ENCODE results near the gene ASB15.

ASB15 gene

GRCh38 chr7:123662755-123663154 is 61.1 kb downstream of the ASB15 start:
- no peaks in the 10 kb centered on the region for H3K4me1 Mint-ChIP-seq
- H3K9me3 Mint-ChIP-seq = no peaks in the 10 kb centered on the region
- no peak for DNase-seq
- peaks cover 58% of the 10 kb centered on the region for H3K27me3 Mint-ChIP-seq
- no peak overlapping the region for H3K27ac Mint-ChIP-seq
- no peak overlapping the region for H3K4me3 Mint-ChIP-seq
- ATAC-seq = no peak

GRCh38 chr7:123663200-123663599 is 61.6 kb downstream of the ASB15 start:
- no peak overlapping the region for H3K27ac Mint-ChIP-seq
- DNase-seq (no peak), ATAC-seq (no peak)
- peaks cover 56% of the 10 kb centered on the region for H3K27me3 Mint-ChIP-seq
- H3K4me3 Mint-ChIP-seq = no peak overlapping the region
- H3K4me1 Mint-ChIP-seq = no peaks in the 10 kb centered on the region
- H3K9me3 Mint-ChIP-seq = no peaks in the 10 kb centered on the region

GRCh38 chr7:123665157-123665556 is 63.5 kb downstream of the ASB15 start:
- Mint-ChIP-seq H3K4me3 (no peak overlapping the region), H3K27ac (no peak overlapping the region), H3K27me3 (peaks cover 39% of the 10 kb centered on the region), H3K4me1 (no peaks in the 10 kb centered on the region), H3K9me3 (no peaks in the 10 kb centered on the region)
- DNase-seq (no peak), ATAC-seq (no peak)

- Mint-ChIP-seq H3K4me1 (no peaks in the 10 kb centered on the region), H3K27ac (no peak overlapping the region), H3K4me3 (no peak overlapping the region), H3K9me3 (no peaks in the 10 kb centered on the region), H3K27me3 (peaks cover 33% of the 10 kb centered on the region)
- ATAC-seq = no peak
- DNase-seq = no peak
These were observed 64.3 kb downstream of the ASB15 start for GRCh38 chr7:123665896-123666295.

- peaks cover 27% of the 10 kb centered on the region for H3K27me3 Mint-ChIP-seq
- H3K4me1 Mint-ChIP-seq = no peaks in the 10 kb centered on the region
- no peaks in the 10 kb centered on the region for H3K9me3 Mint-ChIP-seq
- DNase-seq (no peak), ATAC-seq (no peak)
- H3K4me3 Mint-ChIP-seq = no peak overlapping the region
- no peak overlapping the region for H3K27ac Mint-ChIP-seq
These were observed 64.9 kb downstream of the ASB15 start for GRCh38 chr7:123666492-123666891.

- H3K9me3 Mint-ChIP-seq = no peaks in the 10 kb centered on the region
- no peak overlapping the region for H3K27ac Mint-ChIP-seq
- peaks cover 10% of the 10 kb centered on the region for H3K27me3 Mint-ChIP-seq
- no peaks in the 10 kb centered on the region for H3K4me1 Mint-ChIP-seq
- no peak for ATAC-seq
- no peak for DNase-seq
- no peak overlapping the region for H3K4me3 Mint-ChIP-seq
These were observed 67.9 kb downstream of the ASB15 start for GRCh38 chr7:123669485-123669884.

GRCh38 chr7:123673137-123673732 is 71.6 kb downstream of the ASB15 start:
- H3K27me3 Mint-ChIP-seq = no peaks in the 10 kb centered on the region
- no peak for DNase-seq
- no peaks in the 10 kb centered on the region for H3K9me3 Mint-ChIP-seq
- peak overlapping the region in 1 of 2 donors; percentile 41 for H3K27ac Mint-ChIP-seq
- no peaks in the 10 kb centered on the region for H3K4me1 Mint-ChIP-seq
- ATAC-seq = no peak
- no peak overlapping the region for H3K4me3 Mint-ChIP-seq

GRCh38 chr7:123673752-123674398 is 72.3 kb downstream of the ASB15 start:
- DNase-seq = no peak
- H3K4me1 Mint-ChIP-seq = no peaks in the 10 kb centered on the region
- no peak overlapping the region for H3K4me3 Mint-ChIP-seq
- H3K9me3 Mint-ChIP-seq = no peaks in the 10 kb centered on the region
- ATAC-seq = no peak
- H3K27me3 Mint-ChIP-seq = no peaks in the 10 kb centered on the region
- H3K27ac Mint-ChIP-seq = no peak overlapping the region

- Mint-ChIP-seq H3K4me1 (no peaks in the 10 kb centered on the region), H3K27ac (no peak overlapping the region), H3K27me3 (no peaks in the 10 kb centered on the region), H3K4me3 (no peak overlapping the region), H3K9me3 (no peaks in the 10 kb centered on the region)
- DNase-seq (no peak), ATAC-seq (no peak)
These were observed 73.0 kb downstream of the ASB15 start for GRCh38 chr7:123674399-123675180.

- DNase-seq (no peak), ATAC-seq (no peak)
- H3K4me3 Mint-ChIP-seq = no peak overlapping the region
- no peaks in the 10 kb centered on the region for H3K9me3 Mint-ChIP-seq
- H3K4me1 Mint-ChIP-seq = no peaks in the 10 kb centered on the region
- no peak overlapping the region for H3K27ac Mint-ChIP-seq
- H3K27me3 Mint-ChIP-seq = no peaks in the 10 kb centered on the region
These were observed 73.5 kb downstream of the ASB15 start for GRCh38 chr7:123675181-123675473.

- no peak overlapping the region for H3K27ac Mint-ChIP-seq
- H3K27me3 Mint-ChIP-seq = no peaks in the 10 kb centered on the region
- no peaks in the 10 kb centered on the region for H3K4me1 Mint-ChIP-seq
- ATAC-seq (no peak), DNase-seq (no peak)
- no peaks in the 10 kb centered on the region for H3K9me3 Mint-ChIP-seq
- H3K4me3 Mint-ChIP-seq = no peak overlapping the region
These were observed 75.6 kb downstream of the ASB15 start for GRCh38 chr7:123677061-123677715.

GRCh38 chr7:123679614-123680013 is 78.0 kb downstream of the ASB15 start:
- DNase-seq = no peak
- Mint-ChIP-seq H3K4me3 (no peak overlapping the region), H3K9me3 (no peaks in the 10 kb centered on the region), H3K27me3 (no peaks in the 10 kb centered on the region), H3K27ac (no peak overlapping the region), H3K4me1 (no peaks in the 10 kb centered on the region)
- no peak for ATAC-seq

GRCh38 chr7:123680580-123680979 is 79.0 kb downstream of the ASB15 start:
- no peak for ATAC-seq
- Mint-ChIP-seq H3K27me3 (no peaks in the 10 kb centered on the region), H3K9me3 (no peaks in the 10 kb centered on the region), H3K27ac (no peak overlapping the region), H3K4me1 (no peaks in the 10 kb centered on the region), H3K4me3 (no peak overlapping the region)
- DNase-seq = no peak

GRCh38 chr7:123681561-123681960 is 79.9 kb downstream of the ASB15 start:
- ATAC-seq = no peak
- Mint-ChIP-seq H3K27me3 (no peaks in the 10 kb centered on the region), H3K27ac (peak overlapping the region in 1 of 2 donors; percentile 9), H3K4me3 (no peak overlapping the region), H3K4me1 (no peaks in the 10 kb centered on the region), H3K9me3 (no peaks in the 10 kb centered on the region)
- DNase-seq = no peak

- Mint-ChIP-seq H3K4me3 (no peak overlapping the region), H3K27ac (no peak overlapping the region), H3K27me3 (no peaks in the 10 kb centered on the region), H3K4me1 (no peaks in the 10 kb centered on the region), H3K9me3 (no peaks in the 10 kb centered on the region)
- no peak for ATAC-seq
- DNase-seq = peak in 1 of 2 donors; percentile 15
These were observed 81.1 kb downstream of the ASB15 start for GRCh38 chr7:123682690-123683089.

GRCh38 chr7:123687161-123687560 is 85.5 kb downstream of the ASB15 start:
- H3K27me3 Mint-ChIP-seq = no peaks in the 10 kb centered on the region
- no peaks in the 10 kb centered on the region for H3K4me1 Mint-ChIP-seq
- H3K27ac Mint-ChIP-seq = no peak overlapping the region
- no peak overlapping the region for H3K4me3 Mint-ChIP-seq
- H3K9me3 Mint-ChIP-seq = no peaks in the 10 kb centered on the region
- no peak for ATAC-seq
- DNase-seq = no peak

All from stimulated activated naive CD8-positive, alpha-beta T cell treated with anti-CD3 and anti-CD28 coated beads, Interleukin-15, amount 100 ng/mL, for 72 hours (primary cell).